HepG2 (cell line): Measurements from ENCODE around the gene SIT1. TPM values are rescaled to one million over a fixed set of nuclear protein-coding genes. Genes with fewer than 3 reads are reported as not detected.
A peak's percentile ranks its signal among the peaks of the same experiment; 100 is the strongest.

ENCODE experiments used
- ADNP ChIP-seq: sonication (generic); formaldehyde crosslinking; IDR thresholded peaks from 2 replicates; pipeline ENCODE4 v1.4.0; 2020; ENCODE audit warnings: missing genetic modification reagents
- CEBPG ChIP-seq: IDR thresholded peaks from 2 replicates; pipeline ENCODE4 v1.6.1; 2016
- GZF1 ChIP-seq: sonication (generic); formaldehyde crosslinking; IDR thresholded peaks from 2 replicates; pipeline ENCODE4 v1.5.1; 2020; ENCODE audit warnings: mild to moderate bottlenecking, missing genetic modification reagents
- PATZ1 ChIP-seq: sonication (generic); formaldehyde crosslinking; IDR thresholded peaks from 2 replicates; pipeline ENCODE4 v1.4.0; 2020; ENCODE audit warnings: missing genetic modification reagents
- TFE3 ChIP-seq: IDR thresholded peaks from 2 replicates; pipeline ENCODE4 v1.6.1; 2016
- ZHX2 ChIP-seq, 2 experiments: sonication (generic) in 1 of 2; formaldehyde crosslinking in 1 of 2; IDR thresholded peaks; 2 replicates each; pipeline versions ENCODE4 v1.6.1 to v1.9.0; 2014 to 2022; ENCODE audit warnings: antibody characterized with exemption in 1 of 2, borderline replicate concordance in 1 of 2, inconsistent platforms in 1 of 2, low read depth in 1 of 2, missing genetic modification reagents in 1 of 2
- ZNF142 ChIP-seq: sonication (generic); formaldehyde crosslinking; IDR thresholded peaks from 2 replicates; pipeline ENCODE4 v1.4.0; 2020; ENCODE audit warnings: missing genetic modification reagents
- ZNF331 ChIP-seq: sonication (generic); formaldehyde crosslinking; IDR thresholded peaks from 2 replicates; pipeline ENCODE4 v1.4.0; 2020; ENCODE audit warnings: missing genetic modification reagents
- ZNF543 ChIP-seq: sonication (generic); formaldehyde crosslinking; IDR thresholded peaks from 2 replicates; pipeline ENCODE4 v1.4.0; 2020; ENCODE audit warnings: mild to moderate bottlenecking, missing genetic modification reagents
- ZNF557 ChIP-seq: sonication (generic); formaldehyde crosslinking; IDR thresholded peaks from 2 replicates; pipeline ENCODE4 v1.4.0; 2020; ENCODE audit warnings: missing genetic modification reagents
- ZNF652 ChIP-seq: IDR thresholded peaks from 2 replicates; pipeline ENCODE4 v1.6.1; 2016; ENCODE audit warnings: low read depth, borderline replicate concordance
- ZNF768 ChIP-seq: sonication (generic); formaldehyde crosslinking; IDR thresholded peaks from 2 replicates; pipeline ENCODE4 v1.4.0; 2020; ENCODE audit warnings: missing genetic modification reagents
- polyA plus RNA-seq, 8 experiments: library from polyadenylated mRNA; depleted of rRNA in 3 of 8; stranded (reverse) in 7 of 8; unstranded in 1 of 8; fragments of >200 nt; fragmentation: Illumina TruSeq in 4 of 8; extraction: Trizol in 4 of 8; gene quantifications; 2 replicates each; pipeline versions ENCODE4 v1.2.1 to v1.2.3, GENCODE V29; 2011 to 2016; ENCODE audit warnings: low read depth in 4 of 8, missing spikeins in 1 of 8, mixed read lengths in 1 of 8; ENCODE audit not compliant: insufficient read depth in 1 of 8
- total RNA-seq, 5 experiments: library from RNA; depleted of rRNA; stranded (reverse); fragments of >200 nt; fragmentation: Illumina TruSeq; extraction: Trizol; gene quantifications; 2 replicates each; pipeline ENCODE4 v1.2.3, GENCODE V29; 2016; ENCODE audit warnings: low read depth in 1 of 5

SIT1 gene
- total and polyA plus RNA-seq, 2 of the 13 experiments (the other 11 are each of a cell fraction or from before 2014, with no cell fraction given) = 0.09 to 6.7 TPM

GRCh38 chr9:35669331-35670145, 18.8 kb upstream of the SIT1 start (continued):
- no peak for TF ChIP-seq ZNF142
- TF ChIP-seq ADNP (CRISPR knock-in tag) = no peak
- peak; percentile 52 for TF ChIP-seq TFE3
- TF ChIP-seq PATZ1 (CRISPR knock-in tag) = peak; percentile 42; the same call in 1 of the 2 replicates
- TF ChIP-seq ZHX2 (IDR thresholded peaks at IDR 0.05; ENCODE audit: low read depth) = no peak
- no peak for TF ChIP-seq ZHX2 (CRISPR knock-in tag; IDR thresholded peaks at IDR 0.05; ENCODE audit: borderline replicate concordance)
- peak; percentile 56; the same call in 1 of the 2 replicates for TF ChIP-seq ZNF768
- TF ChIP-seq ZNF331 (CRISPR knock-in tag) = peak; percentile 87
- TF ChIP-seq ZNF557 (CRISPR knock-in tag) = no peak
- TF ChIP-seq GZF1 = peak; percentile 99
- no peak for TF ChIP-seq ZNF543 (CRISPR knock-in tag)
- no peak for TF ChIP-seq ZNF652 (CRISPR knock-in tag)
- 0 out of 2 replicates have a peak, but pooled peaks have one; percentile 13 for TF ChIP-seq CEBPG
